Measurements from ENCODE around the gene PDCD2. TPM values are rescaled to one million over a fixed set of nuclear protein-coding genes. Genes with fewer than 3 reads are reported as not detected.

PDCD2 gene
- total and polyA plus RNA-seq, 2 donors (not counting 1 experiment from before 2014, with no cell fraction given), result 39.6 to 56.6 TPM

DNA sequence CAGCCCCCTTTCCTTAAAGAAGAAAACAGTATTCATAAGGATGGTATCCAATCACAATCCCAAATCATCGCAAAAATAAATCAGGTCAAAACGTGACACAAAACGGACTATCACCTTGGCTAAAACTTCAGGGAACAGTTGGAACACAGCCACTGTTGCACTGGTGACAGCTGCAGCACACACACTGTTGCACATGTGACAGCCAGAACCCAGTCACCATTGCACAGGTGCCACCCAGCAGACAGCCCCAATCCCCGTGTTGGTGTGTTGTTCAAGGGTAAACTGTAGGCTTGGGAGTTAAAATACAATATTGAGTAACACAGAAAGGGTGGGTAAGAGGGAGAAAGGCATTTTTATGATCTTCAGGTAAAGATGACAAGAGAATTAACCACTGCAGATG lies 47.1 kb downstream of the PDCD2 start:
- Histone ChIP-seq H3K79me2 (ENCODE audit: control insufficient read depth, insufficient read depth, low read length) (peaks cover 9% of the 10 kb centered on the region), H3K4me3 (replicated peaks in 1 of 4; ENCODE audit: control extremely low read depth in 1 of 4, insufficient read depth in 1 of 4, low read depth in 3 of 4, low read length in 4 of 4) (no peak overlapping the region), H3K27me3 (ENCODE audit: control insufficient read depth, insufficient read depth, low read length) (no peaks in the 10 kb centered on the region), H3K27ac (ENCODE audit: insufficient read depth, low read length) (no peak overlapping the region), H3K4me1 (ENCODE audit: control insufficient read depth, extremely low read depth, insufficient read depth, low read length) (no peaks in the 10 kb centered on the region), H2AFZ (ENCODE audit: low read length) (no peak overlapping the region), H3K4me2 (ENCODE audit: extremely low read depth, insufficient read depth, low read length) (no peak overlapping the region), H3K9me3 (ENCODE audit: control insufficient read depth, insufficient read depth, low read depth, low read length) (no peaks in the 10 kb centered on the region), H3K9ac (ENCODE audit: insufficient read depth, low read length) (no peak overlapping the region), H3K36me3 (ENCODE audit: control insufficient read depth, insufficient read depth, low read length) (peaks cover 22% of the 10 kb centered on the region), H4K20me1 (ENCODE audit: control insufficient read depth, extremely low read depth, insufficient read depth, low read length) (no peaks in the 10 kb centered on the region)
- no peak for DNase-seq (ENCODE audit: low read depth in 2 of 2)
- TF ChIP-seq, protein P1, sequence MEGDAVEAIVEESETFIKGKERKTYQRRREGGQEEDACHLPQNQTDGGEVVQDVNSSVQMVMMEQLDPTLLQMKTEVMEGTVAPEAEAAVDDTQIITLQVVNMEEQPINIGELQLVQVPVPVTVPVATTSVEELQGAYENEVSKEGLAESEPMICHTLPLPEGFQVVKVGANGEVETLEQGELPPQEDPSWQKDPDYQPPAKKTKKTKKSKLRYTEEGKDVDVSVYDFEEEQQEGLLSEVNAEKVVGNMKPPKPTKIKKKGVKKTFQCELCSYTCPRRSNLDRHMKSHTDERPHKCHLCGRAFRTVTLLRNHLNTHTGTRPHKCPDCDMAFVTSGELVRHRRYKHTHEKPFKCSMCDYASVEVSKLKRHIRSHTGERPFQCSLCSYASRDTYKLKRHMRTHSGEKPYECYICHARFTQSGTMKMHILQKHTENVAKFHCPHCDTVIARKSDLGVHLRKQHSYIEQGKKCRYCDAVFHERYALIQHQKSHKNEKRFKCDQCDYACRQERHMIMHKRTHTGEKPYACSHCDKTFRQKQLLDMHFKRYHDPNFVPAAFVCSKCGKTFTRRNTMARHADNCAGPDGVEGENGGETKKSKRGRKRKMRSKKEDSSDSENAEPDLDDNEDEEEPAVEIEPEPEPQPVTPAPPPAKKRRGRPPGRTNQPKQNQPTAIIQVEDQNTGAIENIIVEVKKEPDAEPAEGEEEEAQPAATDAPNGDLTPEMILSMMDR (conservative IDR thresholded peaks at IDR 0.05 in 1 of 2, IDR thresholded peaks at IDR 0.05 in 1 of 2; ENCODE audit: low read depth in 1 of 2, low read length in 2 of 2), result no peak
- no peak for TF ChIP-seq EZH2 (IDR thresholded peaks at IDR 0.05; ENCODE audit: low read length, missing control alignments)

GRCh38 chr6:170536671-170537070 lies 47.8 kb downstream of the PDCD2 start:
- Histone ChIP-seq H2AFZ (ENCODE audit: low read length) (no peak overlapping the region), H3K27me3 (ENCODE audit: control insufficient read depth, insufficient read depth, low read length) (no peaks in the 10 kb centered on the region), H3K27ac (ENCODE audit: insufficient read depth, low read length) (no peak overlapping the region), H3K4me3 (replicated peaks in 1 of 4; ENCODE audit: control extremely low read depth in 1 of 4, insufficient read depth in 1 of 4, low read depth in 3 of 4, low read length in 4 of 4) (no peak overlapping the region), H4K20me1 (ENCODE audit: control insufficient read depth, extremely low read depth, insufficient read depth, low read length) (no peaks in the 10 kb centered on the region), H3K79me2 (ENCODE audit: control insufficient read depth, insufficient read depth, low read length) (peaks cover 9% of the 10 kb centered on the region), H3K9me3 (ENCODE audit: control insufficient read depth, insufficient read depth, low read depth, low read length) (no peaks in the 10 kb centered on the region), H3K4me2 (ENCODE audit: extremely low read depth, insufficient read depth, low read length) (no peak overlapping the region), H3K36me3 (ENCODE audit: control insufficient read depth, insufficient read depth, low read length) (peaks cover 19% of the 10 kb centered on the region), H3K9ac (ENCODE audit: insufficient read depth, low read length) (no peak overlapping the region), H3K4me1 (ENCODE audit: control insufficient read depth, extremely low read depth, insufficient read depth, low read length) (no peaks in the 10 kb centered on the region)
- TF ChIP-seq EZH2 (IDR thresholded peaks at IDR 0.05; ENCODE audit: low read length, missing control alignments), result no peak
- TF ChIP-seq, protein P1 (conservative IDR thresholded peaks at IDR 0.05 in 1 of 2, IDR thresholded peaks at IDR 0.05 in 1 of 2; ENCODE audit: low read depth in 1 of 2, low read length in 2 of 2), result no peak
- DNase-seq (ENCODE audit: low read depth in 2 of 2), result no peak

DNA sequence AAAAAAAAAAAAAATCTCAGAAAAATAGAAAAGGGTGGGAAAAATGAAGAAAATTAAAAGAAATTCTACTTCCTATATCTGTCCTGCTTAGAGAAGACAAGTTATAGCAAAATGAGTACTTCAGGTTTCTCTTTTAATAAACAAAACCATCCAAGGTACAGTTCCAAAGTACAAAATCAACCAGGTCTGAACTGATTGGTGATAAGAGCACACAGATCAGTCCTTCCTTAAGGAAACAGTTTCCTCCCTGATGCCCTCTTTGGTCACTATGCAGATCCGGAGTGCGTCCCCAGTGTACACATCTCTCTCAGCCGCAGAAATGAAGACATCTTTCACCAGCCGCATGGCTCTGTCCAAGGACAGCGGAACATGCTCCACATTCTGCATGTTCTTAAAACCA lies 49.4 kb downstream of the PDCD2 start:
- Histone ChIP-seq H3K9ac (ENCODE audit: insufficient read depth, low read length) (no peak overlapping the region), H4K20me1 (ENCODE audit: control insufficient read depth, extremely low read depth, insufficient read depth, low read length) (no peaks in the 10 kb centered on the region), H3K27ac (ENCODE audit: insufficient read depth, low read length) (no peak overlapping the region), H2AFZ (ENCODE audit: low read length) (no peak overlapping the region), H3K4me2 (ENCODE audit: extremely low read depth, insufficient read depth, low read length) (no peak overlapping the region), H3K4me1 (ENCODE audit: control insufficient read depth, extremely low read depth, insufficient read depth, low read length) (no peaks in the 10 kb centered on the region), H3K27me3 (ENCODE audit: control insufficient read depth, insufficient read depth, low read length) (no peaks in the 10 kb centered on the region), H3K9me3 (ENCODE audit: control insufficient read depth, insufficient read depth, low read depth, low read length) (no peaks in the 10 kb centered on the region), H3K4me3 (replicated peaks in 1 of 4; ENCODE audit: control extremely low read depth in 1 of 4, insufficient read depth in 1 of 4, low read depth in 3 of 4, low read length in 4 of 4) (no peak overlapping the region), H3K36me3 (ENCODE audit: control insufficient read depth, insufficient read depth, low read length) (peaks cover 19% of the 10 kb centered on the region), H3K79me2 (ENCODE audit: control insufficient read depth, insufficient read depth, low read length) (peaks cover 5% of the 10 kb centered on the region)
- no peak for DNase-seq (ENCODE audit: low read depth in 2 of 2)
- TF ChIP-seq, protein P1 (conservative IDR thresholded peaks at IDR 0.05 in 1 of 2, IDR thresholded peaks at IDR 0.05 in 1 of 2; ENCODE audit: low read depth in 1 of 2, low read length in 2 of 2), result no peak
- TF ChIP-seq EZH2 (IDR thresholded peaks at IDR 0.05; ENCODE audit: low read length, missing control alignments), result no peak

Measured in fibroblast of lung (primary cell).